ENCODE results near the gene KMO.

DNA sequence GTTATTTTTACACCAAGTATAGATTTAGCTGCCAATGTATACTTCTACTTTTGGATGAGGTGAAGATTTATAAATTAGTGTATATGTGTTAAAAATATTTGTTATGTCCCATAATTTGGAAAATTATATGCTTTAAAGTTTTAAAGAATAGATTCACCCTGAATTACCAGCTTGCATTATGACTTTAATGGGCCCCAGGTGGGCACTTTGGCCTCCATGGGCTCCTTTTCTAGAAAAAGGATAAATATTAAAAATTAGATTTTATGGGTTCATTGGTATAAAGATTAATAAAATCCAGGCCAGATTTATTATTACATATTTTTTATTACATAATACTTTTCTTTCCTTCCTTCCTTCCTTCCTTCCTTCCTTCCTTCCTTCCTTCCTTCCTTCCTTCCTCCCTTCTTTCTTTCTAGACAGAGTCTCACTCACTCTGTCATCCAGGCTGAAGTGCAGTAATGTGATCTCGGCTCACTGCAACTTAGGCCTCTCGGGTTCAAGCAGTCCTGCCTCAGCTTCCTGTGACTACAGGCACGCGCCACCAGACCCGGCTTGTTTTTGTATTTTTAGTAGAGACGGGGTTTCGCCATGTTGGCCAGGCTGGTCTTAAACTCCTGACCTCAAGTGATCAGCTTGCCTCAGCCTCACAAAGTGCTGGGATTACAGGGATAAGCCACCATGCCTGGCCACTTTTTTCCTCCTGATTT, 21.9 kb downstream of the KMO start:
- TF ChIP-seq, protein P1, sequence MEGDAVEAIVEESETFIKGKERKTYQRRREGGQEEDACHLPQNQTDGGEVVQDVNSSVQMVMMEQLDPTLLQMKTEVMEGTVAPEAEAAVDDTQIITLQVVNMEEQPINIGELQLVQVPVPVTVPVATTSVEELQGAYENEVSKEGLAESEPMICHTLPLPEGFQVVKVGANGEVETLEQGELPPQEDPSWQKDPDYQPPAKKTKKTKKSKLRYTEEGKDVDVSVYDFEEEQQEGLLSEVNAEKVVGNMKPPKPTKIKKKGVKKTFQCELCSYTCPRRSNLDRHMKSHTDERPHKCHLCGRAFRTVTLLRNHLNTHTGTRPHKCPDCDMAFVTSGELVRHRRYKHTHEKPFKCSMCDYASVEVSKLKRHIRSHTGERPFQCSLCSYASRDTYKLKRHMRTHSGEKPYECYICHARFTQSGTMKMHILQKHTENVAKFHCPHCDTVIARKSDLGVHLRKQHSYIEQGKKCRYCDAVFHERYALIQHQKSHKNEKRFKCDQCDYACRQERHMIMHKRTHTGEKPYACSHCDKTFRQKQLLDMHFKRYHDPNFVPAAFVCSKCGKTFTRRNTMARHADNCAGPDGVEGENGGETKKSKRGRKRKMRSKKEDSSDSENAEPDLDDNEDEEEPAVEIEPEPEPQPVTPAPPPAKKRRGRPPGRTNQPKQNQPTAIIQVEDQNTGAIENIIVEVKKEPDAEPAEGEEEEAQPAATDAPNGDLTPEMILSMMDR (IDR thresholded peaks at IDR 0.05): no peak
- TF ChIP-seq ZFX (IDR thresholded peaks at IDR 0.05; ENCODE audit: borderline replicate concordance): no peak

Data from 22Rv1 (cell line).